Effector memory CD4-positive, alpha-beta T cell (primary cell): ENCODE results near the gene XG.

ENCODE experiments used
- DNase-seq, 3 donors: peaks; one replicate each; pipeline ENCODE4 v3.0.0-alpha.2; 2020
- H3K27ac ChIP-seq: 2 replicates; pipeline ENCODE4 v1.7.0; 2013; ENCODE audit warnings: mild to moderate bottlenecking, low read length, moderate library complexity; ENCODE audit not compliant: insufficient read depth, poor library complexity, severe bottlenecking
- H3K27me3 ChIP-seq: replicated peaks from 2 replicates; pipeline ENCODE4 v1.7.0; 2013; ENCODE audit warnings: mild to moderate bottlenecking, low read length; ENCODE audit not compliant: insufficient read depth, control insufficient read depth, poor library complexity, severe bottlenecking
- H3K36me3 ChIP-seq: 2 replicates; pipeline ENCODE4 v1.7.0; 2013; ENCODE audit warnings: mild to moderate bottlenecking, low read length, moderate library complexity; ENCODE audit not compliant: control insufficient read depth, insufficient read depth
- H3K4me1 ChIP-seq: 2 replicates; pipeline ENCODE4 v1.7.0; 2013; ENCODE audit warnings: low read length, mild to moderate bottlenecking; ENCODE audit not compliant: control insufficient read depth, insufficient read depth, poor library complexity, severe bottlenecking
- H3K4me3 ChIP-seq: 2 replicates; pipeline ENCODE4 v1.7.0; 2013; ENCODE audit warnings: low read length, low read depth, mild to moderate bottlenecking; ENCODE audit not compliant: insufficient read depth, poor library complexity, severe bottlenecking
- H3K9me3 ChIP-seq: 2 replicates; pipeline ENCODE4 v1.7.0; 2013; ENCODE audit warnings: mild to moderate bottlenecking, low read length, moderate library complexity; ENCODE audit not compliant: control insufficient read depth

Gene XG

DNA sequence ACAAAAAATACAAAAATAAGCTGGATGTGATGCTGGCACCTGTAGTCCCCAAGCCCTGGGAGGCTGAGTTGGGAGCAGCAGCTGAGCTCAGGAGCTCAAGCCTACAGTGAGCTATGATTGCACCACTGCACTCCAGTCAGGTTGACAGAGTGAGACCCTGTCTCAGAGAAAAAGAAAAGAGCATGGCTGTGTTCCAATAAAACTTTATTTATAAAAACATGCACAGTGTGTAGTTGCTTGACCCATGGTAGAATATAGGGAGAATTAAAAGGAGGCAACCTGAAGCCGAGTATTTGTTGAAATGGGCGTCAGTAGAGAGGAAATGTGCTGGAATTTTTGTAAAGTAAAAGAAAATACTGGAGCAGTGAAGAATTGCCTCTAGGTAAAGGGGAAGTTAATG, 103.9 kb downstream of the XG start:
- DNase-seq, result no peak
- Histone ChIP-seq H3K27ac (no peak overlapping the region), H3K4me1 (no peaks in the 10 kb centered on the region), H3K9me3 (no peaks in the 10 kb centered on the region), H3K4me3 (no peak overlapping the region), H3K36me3 (no peaks in the 10 kb centered on the region), H3K27me3 (no peaks in the 10 kb centered on the region)

DNA sequence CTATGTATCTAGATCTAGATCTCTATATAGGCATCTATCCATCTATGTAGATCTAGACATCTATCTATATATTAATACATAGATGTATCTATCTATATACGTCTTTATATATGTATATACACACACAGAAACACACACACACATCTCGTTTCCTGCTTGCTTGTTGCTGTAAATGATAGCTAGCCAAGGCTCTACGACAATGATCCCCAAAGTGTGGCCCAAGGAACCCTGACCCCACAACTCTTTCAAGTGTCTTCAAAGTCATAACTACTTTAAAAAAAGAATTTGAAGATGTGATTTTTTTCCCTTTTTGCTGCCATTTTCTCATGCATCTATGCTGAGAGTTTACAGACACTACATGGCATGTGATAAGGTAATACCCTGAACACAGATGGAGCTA, 105.7 kb downstream of the XG start:
- H3K4me3 ChIP-seq, result no peak overlapping the region
- no peaks in the 10 kb centered on the region for H3K4me1 ChIP-seq
- no peaks in the 10 kb centered on the region for H3K36me3 ChIP-seq

DNA sequence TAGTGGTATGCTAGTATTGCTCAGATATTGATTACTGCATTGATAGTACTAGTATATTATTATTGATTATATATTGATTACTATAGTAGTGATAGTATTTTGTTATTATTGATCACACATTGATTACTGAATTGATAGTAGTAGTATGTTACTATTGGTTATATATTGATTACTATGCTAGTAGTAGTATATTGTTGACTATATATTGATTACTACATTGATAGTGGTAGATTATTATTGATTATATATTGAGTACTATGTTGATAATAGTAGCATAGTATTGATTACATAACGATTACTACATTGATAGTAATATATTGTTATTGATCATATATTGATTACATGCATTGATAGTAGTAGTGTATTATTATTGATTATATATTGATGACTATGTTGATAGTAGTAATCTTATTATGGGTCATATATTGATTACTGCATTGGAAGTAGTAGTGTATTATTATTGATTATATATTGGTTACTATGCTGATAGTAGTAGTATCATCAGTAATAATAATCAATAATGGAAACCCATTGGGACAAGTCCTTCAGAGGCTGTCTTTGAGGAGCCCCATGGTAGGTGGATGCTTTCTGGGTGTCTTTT, 107.5 kb downstream of the XG start:
- Histone ChIP-seq H3K4me1 (no peaks in the 10 kb centered on the region), H3K9me3 (no peaks in the 10 kb centered on the region), H3K27ac (no peak overlapping the region), H3K27me3 (no peaks in the 10 kb centered on the region), H3K4me3 (no peak overlapping the region), H3K36me3 (no peaks in the 10 kb centered on the region)
- no peak for DNase-seq

More for the DNA sequence above, 105.7 kb downstream of the XG start:
- Histone ChIP-seq H3K9me3 (no peaks in the 10 kb centered on the region), H3K27ac (no peak overlapping the region), H3K27me3 (no peaks in the 10 kb centered on the region)
- no peak for DNase-seq

DNA sequence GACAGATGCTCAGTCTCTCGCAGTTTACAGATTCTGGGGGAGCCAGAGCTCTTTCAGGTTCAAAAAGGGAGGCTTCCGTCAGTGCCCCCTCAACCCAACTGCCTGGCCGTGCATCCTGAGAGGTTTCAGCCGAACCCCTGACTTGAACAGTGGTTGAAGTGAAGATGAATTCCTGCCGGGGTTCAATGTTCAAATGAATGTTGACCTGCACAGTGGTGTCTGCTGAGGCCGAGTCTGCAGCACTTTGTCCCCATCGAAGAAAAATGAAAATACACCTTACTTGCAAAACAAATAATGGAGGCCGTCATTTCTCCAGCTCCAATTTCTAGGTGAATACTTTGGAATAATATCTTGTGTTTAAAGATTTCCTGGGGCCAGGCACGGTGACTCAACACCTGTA, 110.6 kb downstream of the XG start:
- no peak for DNase-seq
- Histone ChIP-seq H3K4me1 (no peaks in the 10 kb centered on the region), H3K9me3 (no peaks in the 10 kb centered on the region), H3K27ac (no peak overlapping the region), H3K4me3 (no peak overlapping the region), H3K27me3 (no peaks in the 10 kb centered on the region), H3K36me3 (no peaks in the 10 kb centered on the region)

DNA sequence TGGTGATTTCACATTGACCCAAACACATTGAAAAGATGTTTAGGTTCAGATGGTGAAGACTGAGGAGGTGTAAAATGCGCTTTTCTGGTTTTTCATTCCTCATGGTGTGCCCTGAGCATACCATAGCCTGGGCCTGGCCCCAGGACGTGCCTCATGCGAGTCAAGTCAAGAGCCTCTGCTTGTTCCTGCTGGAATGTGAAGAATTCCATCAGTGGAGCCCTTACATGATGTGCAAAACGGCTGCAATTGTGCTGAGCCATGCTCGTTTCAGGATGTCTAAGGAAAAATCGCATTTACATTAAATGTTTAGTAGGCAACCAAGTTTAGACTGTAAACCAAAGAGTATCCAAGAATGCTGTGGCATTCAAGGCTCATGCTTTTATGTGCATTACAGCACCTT, 111.8 kb downstream of the XG start:
- Histone ChIP-seq H3K9me3 (no peaks in the 10 kb centered on the region), H3K27ac (no peak overlapping the region), H3K4me3 (no peak overlapping the region), H3K27me3 (no peaks in the 10 kb centered on the region), H3K36me3 (no peaks in the 10 kb centered on the region), H3K4me1 (no peaks in the 10 kb centered on the region)
- no peak for DNase-seq
